HG02885 (cell line): ENCODE measurements around the gene ABCC3.
"Not testable (repeated sequence)": the region's sequence is repeated elsewhere in the genome, so short reads cannot be mapped to it uniquely, and the experiment has no call there.

ENCODE experiments used
- ATAC-seq: cut with Tn5 transposase; IDR thresholded peaks from one replicate; pipeline ENCODE4 v1.9.1; 2021; ENCODE audit warnings: mild to moderate bottlenecking; ENCODE audit not compliant: unreplicated experiment, poor library complexity

The ABCC3 gene

GRCh38 chr17:50697062-50697461, 62.4 kb downstream of the ABCC3 start:
- ATAC-seq, result no peak

- no peak for ATAC-seq
Measured at GRCh38 chr17:50697663-50698272, 63.1 kb downstream of the ABCC3 start.

GRCh38 chr17:50699410-50699809, 64.7 kb downstream of the ABCC3 start:
- no peak for ATAC-seq

- ATAC-seq, result no peak
Measured at GRCh38 chr17:50703162-50703561, 68.5 kb downstream of the ABCC3 start.

GRCh38 chr17:50707289-50708049, 72.8 kb downstream of the ABCC3 start, which contains the start of gene ANKRD40:
Gene ANKRD40, minus strand, starts transcription at chr17:50707914. Its CDS starts 260 bp downstream, at chr17:50707654.
- ATAC-seq, result peak; percentile 71

GRCh38 chr17:50708050-50709000, 73.6 kb downstream of the ABCC3 start:
- no peak for ATAC-seq

GRCh38 chr17:50709053-50709452, 74.4 kb downstream of the ABCC3 start:
- not testable (repeated sequence) for ATAC-seq

GRCh38 chr17:50710025-50710424, 75.3 kb downstream of the ABCC3 start:
- no peak for ATAC-seq

- ATAC-seq, result no peak
Measured at GRCh38 chr17:50710650-50711049, 76.0 kb downstream of the ABCC3 start.

GRCh38 chr17:50712641-50713040, 78.0 kb downstream of the ABCC3 start:
- no peak for ATAC-seq

- ATAC-seq, result no peak
Measured at GRCh38 chr17:50715471-50715870, 80.8 kb downstream of the ABCC3 start.

GRCh38 chr17:50719144-50719923, 84.7 kb downstream of the ABCC3 start, which contains the start of gene LUC7L3:
Gene LUC7L3, plus strand, starts transcription at chr17:50719603. Its CDS starts 130 bp downstream, at chr17:50719733.
- peak; percentile 96 for ATAC-seq

GRCh38 chr17:50719924-50720794, 85.5 kb downstream of the ABCC3 start:
- no peak for ATAC-seq

- ATAC-seq, result no peak
Measured at GRCh38 chr17:50721194-50722010, 86.7 kb downstream of the ABCC3 start.

GRCh38 chr17:50722746-50723145, 88.1 kb downstream of the ABCC3 start:
- no peak for ATAC-seq

GRCh38 chr17:50724622-50725021, 89.9 kb downstream of the ABCC3 start:
- not testable (repeated sequence) for ATAC-seq

- ATAC-seq, result no peak
Measured at GRCh38 chr17:50725769-50726655, 91.3 kb downstream of the ABCC3 start.
